COR-L47 (cell line): ENCODE measurements around the gene IL18R1.

Experiments
- DNase-seq: peaks from one replicate; lab custom pipeline; 2025; lab: John Stamatoyannopoulos, UW

The IL18R1 gene

GRCh38 chr2:102434655-102435381 lies 79.2 kb downstream of the IL18R1 start:
- no peak for DNase-seq

- no peak for DNase-seq
These were observed 80.1 kb downstream of the IL18R1 start for GRCh38 chr2:102435741-102436140.

- no peak for DNase-seq
These were observed 80.7 kb downstream of the IL18R1 start for GRCh38 chr2:102436323-102436722.

GRCh38 chr2:102437122-102437521 lies 81.5 kb downstream of the IL18R1 start:
- no peak for DNase-seq

GRCh38 chr2:102438111-102438510 lies 82.5 kb downstream of the IL18R1 start:
- DNase-seq: no peak

GRCh38 chr2:102438578-102438977 lies 83.0 kb downstream of the IL18R1 start:
- DNase-seq: no peak

- DNase-seq: no peak
These were observed 83.6 kb downstream of the IL18R1 start for GRCh38 chr2:102439065-102439695.

- DNase-seq: no peak
These were observed 87.6 kb downstream of the IL18R1 start for GRCh38 chr2:102442967-102443828.

GRCh38 chr2:102444233-102444632 lies 88.6 kb downstream of the IL18R1 start:
- no peak for DNase-seq

GRCh38 chr2:102446936-102447335 lies 91.3 kb downstream of the IL18R1 start:
- no peak for DNase-seq
